GM12892 (cell line): ENCODE measurements around the gene ASGR2. TPM values are rescaled to one million over a fixed set of nuclear protein-coding genes. Genes with fewer than 3 reads are reported as not detected.
"Not testable (repeated sequence)": the region's sequence is repeated elsewhere in the genome, so short reads cannot be mapped to it uniquely, and the experiment has no call there.

Source experiments
- DNase-seq: peaks from one replicate; pipeline ENCODE4 v3.0.0; 2011; ENCODE audit not compliant: insufficient read length
- FAIRE-seq: peaks from 2 replicates; lab custom pipeline; 2011; peaks lifted over from hg19 to GRCh38; lab: Jason Lieb, UNC
- POLR2A ChIP-seq: IDR thresholded peaks from 2 replicates; pipeline ENCODE4 v1.6.1; 2011; ENCODE audit warnings: low read depth, low read length, control low read depth
- POLR2AphosphoS5 ChIP-seq: IDR thresholded peaks from 2 replicates; pipeline ENCODE4 v1.6.1; 2011; ENCODE audit warnings: low read depth, low read length, control low read depth
- TAF1 ChIP-seq: IDR thresholded peaks from 2 replicates; pipeline ENCODE4 v1.6.1; 2011; ENCODE audit warnings: low read depth, mild to moderate bottlenecking, control low read depth, low read length, borderline replicate concordance
- polyA plus RNA-seq: library from polyadenylated mRNA; unstranded; fragments of >200 nt; gene quantifications from one replicate; pipeline ENCODE4 v1.2.1, GENCODE V29; 2012; ENCODE audit warnings: missing spikeins, inconsistent platforms; ENCODE audit not compliant: missing spikeins

Gene ASGR2
- 0.32 TPM for polyA plus RNA-seq

DNA sequence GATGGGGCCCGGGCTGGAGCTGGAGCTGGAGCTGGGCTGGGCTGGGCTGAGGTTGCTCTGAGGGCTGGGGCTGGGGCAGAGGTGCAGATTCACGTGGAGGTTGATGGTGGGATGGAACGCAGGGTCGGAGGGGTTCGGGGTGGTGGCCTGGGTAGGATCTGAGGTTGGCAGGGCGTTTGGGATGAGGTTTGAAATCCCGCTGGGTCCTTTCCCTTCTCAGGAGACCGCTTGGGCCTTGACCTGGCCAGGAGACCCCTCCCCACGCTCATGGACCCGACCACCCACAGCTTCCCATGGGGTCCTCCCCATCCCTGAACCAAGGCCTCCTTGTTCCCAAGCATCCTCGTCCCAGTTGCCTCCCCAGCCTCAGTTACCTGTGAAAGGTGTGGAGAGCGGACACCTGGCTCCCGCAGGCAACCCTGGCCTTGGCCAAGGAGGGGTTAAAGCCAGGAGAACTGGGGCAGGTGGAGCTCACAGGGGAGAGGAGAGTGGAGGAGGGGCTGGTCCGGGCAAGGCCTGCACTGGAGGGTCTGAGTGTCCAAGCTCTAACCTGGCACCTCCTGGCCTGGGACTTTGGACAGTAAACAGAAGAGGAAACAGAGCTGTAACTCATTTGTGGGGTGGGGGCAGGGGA, at the start of gene ASGR2:
ASGR2 (minus strand) TSS at position 582 of the 634 bp plus-strand sequence. CDS start 582 bp downstream, outside the sequence.
- TF ChIP-seq POLR2AphosphoS5 (no peak), TAF1 (no peak), POLR2A (no peak)
- no peak for FAIRE-seq
- DNase-seq: no peak

DNA sequence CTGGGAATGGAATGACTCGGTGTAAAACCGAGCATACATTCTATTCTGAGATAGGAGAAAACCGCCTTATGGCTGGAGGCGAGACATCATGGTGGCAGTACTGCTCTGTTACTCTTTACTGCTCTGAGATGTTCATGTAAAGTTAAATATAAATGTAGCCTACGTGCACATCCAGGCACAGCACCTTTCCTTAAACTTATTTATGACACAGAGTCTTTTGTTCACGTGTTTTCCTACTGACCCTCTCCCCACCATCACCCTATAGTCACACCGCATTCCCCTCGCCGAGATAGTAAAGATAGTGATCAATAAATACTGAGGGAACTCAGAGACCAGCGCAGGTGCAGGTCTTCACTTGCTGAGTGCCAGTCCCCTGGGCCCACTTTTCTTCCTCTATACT, 44.9 kb upstream of the ASGR2 start:
- not testable (repeated sequence) for FAIRE-seq, DNase-seq

GRCh38 chr17:7158424-7158823, 43.8 kb upstream of the ASGR2 start:
- FAIRE-seq: not testable (repeated sequence)

GRCh38 chr17:7156342-7156940, 41.8 kb upstream of the ASGR2 start:
- DNase-seq: no peak
- FAIRE-seq: no peak
- TF ChIP-seq POLR2A (no peak), TAF1 (no peak), POLR2AphosphoS5 (no peak)

More at GRCh38 chr17:7158424-7158823, 43.8 kb upstream of the ASGR2 start:
- DNase-seq: not testable (repeated sequence)

GRCh38 chr17:7147772-7148171, 33.1 kb upstream of the ASGR2 start:
- TF ChIP-seq TAF1 (no peak), POLR2AphosphoS5 (no peak), POLR2A (no peak)
- FAIRE-seq (no peak), DNase-seq (no peak)

DNA sequence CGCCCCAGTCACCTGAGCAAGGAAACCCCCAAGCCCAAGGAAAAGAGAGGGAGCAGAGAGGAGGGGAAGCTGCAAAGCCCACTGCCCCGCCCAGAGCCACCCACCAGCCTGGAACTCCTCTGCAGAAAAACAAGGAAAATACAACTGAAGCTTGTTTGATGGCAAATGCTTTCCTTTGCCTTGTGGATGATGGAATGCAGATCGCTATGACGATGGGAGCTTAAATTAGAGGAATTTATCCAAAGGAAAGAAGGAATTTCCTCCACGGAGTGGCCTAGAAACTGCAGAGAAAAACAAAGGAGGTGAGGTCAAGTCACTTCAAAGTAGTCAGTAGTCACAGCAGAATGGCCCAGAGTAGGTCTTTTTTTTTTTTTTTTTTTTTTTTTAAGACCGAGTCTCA, 31.5 kb upstream of the ASGR2 start:
- no peak for DNase-seq
- TF ChIP-seq TAF1: no peak
- no peak for TF ChIP-seq POLR2AphosphoS5
- TF ChIP-seq POLR2A: no peak
- no peak for FAIRE-seq

DNA sequence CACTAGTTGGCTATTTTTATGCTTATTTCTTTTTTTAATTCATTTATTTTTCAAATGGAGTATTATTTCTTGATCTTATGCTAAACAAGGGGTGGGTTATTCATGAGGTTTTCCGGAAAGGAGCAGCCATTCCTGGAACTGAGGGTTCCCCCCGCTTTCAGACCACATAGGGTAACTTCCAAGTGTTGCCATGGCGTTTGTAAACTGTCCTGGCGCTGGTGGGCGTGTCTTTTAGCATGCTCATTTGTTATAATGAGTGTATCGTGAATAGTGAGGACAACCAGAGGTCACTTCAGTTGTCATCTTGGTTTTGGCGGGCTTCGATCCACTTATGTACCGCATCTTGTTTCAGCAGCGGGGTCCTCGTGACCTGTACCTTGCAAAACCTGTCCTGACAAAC, 29.6 kb upstream of the ASGR2 start:
- FAIRE-seq: no peak
- DNase-seq: no peak
- TF ChIP-seq TAF1: no peak
- TF ChIP-seq POLR2AphosphoS5: no peak
- TF ChIP-seq POLR2A: no peak

GRCh38 chr17:7141824-7142223, 27.2 kb upstream of the ASGR2 start:
- no peak for TF ChIP-seq POLR2A
- TF ChIP-seq POLR2AphosphoS5: no peak
- no peak for TF ChIP-seq TAF1
- DNase-seq (no peak), FAIRE-seq (no peak)

- no peak for DNase-seq
- no peak for FAIRE-seq
- TF ChIP-seq POLR2A (no peak), TAF1 (no peak), POLR2AphosphoS5 (no peak)
These were observed 24.8 kb upstream of the ASGR2 start for GRCh38 chr17:7139400-7139799.

GRCh38 chr17:7138800-7139381, 24.3 kb upstream of the ASGR2 start:
- no peak for TF ChIP-seq POLR2A
- TF ChIP-seq POLR2AphosphoS5: no peak
- no peak for TF ChIP-seq TAF1
- FAIRE-seq (no peak), DNase-seq (no peak)

GRCh38 chr17:7137171-7137943, 22.7 kb upstream of the ASGR2 start:
- TF ChIP-seq POLR2A: no peak
- TF ChIP-seq POLR2AphosphoS5: no peak
- no peak for TF ChIP-seq TAF1
- no peak for DNase-seq
- no peak for FAIRE-seq
